Stimulated activated CD8-positive, alpha-beta memory T cell treated with anti-CD3 and anti-CD28 coated beads, Interleukin-15, amount 100 ng/mL, for 24 hours (primary cell): ENCODE measurements around the gene STRIP1.

Source experiments
- DNase-seq: peaks from one replicate; pipeline ENCODE4 v3.0.0-alpha.2; 2020; ENCODE audit warnings: low read depth

STRIP1 gene, protein sequence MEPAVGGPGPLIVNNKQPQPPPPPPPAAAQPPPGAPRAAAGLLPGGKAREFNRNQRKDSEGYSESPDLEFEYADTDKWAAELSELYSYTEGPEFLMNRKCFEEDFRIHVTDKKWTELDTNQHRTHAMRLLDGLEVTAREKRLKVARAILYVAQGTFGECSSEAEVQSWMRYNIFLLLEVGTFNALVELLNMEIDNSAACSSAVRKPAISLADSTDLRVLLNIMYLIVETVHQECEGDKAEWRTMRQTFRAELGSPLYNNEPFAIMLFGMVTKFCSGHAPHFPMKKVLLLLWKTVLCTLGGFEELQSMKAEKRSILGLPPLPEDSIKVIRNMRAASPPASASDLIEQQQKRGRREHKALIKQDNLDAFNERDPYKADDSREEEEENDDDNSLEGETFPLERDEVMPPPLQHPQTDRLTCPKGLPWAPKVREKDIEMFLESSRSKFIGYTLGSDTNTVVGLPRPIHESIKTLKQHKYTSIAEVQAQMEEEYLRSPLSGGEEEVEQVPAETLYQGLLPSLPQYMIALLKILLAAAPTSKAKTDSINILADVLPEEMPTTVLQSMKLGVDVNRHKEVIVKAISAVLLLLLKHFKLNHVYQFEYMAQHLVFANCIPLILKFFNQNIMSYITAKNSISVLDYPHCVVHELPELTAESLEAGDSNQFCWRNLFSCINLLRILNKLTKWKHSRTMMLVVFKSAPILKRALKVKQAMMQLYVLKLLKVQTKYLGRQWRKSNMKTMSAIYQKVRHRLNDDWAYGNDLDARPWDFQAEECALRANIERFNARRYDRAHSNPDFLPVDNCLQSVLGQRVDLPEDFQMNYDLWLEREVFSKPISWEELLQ

DNA sequence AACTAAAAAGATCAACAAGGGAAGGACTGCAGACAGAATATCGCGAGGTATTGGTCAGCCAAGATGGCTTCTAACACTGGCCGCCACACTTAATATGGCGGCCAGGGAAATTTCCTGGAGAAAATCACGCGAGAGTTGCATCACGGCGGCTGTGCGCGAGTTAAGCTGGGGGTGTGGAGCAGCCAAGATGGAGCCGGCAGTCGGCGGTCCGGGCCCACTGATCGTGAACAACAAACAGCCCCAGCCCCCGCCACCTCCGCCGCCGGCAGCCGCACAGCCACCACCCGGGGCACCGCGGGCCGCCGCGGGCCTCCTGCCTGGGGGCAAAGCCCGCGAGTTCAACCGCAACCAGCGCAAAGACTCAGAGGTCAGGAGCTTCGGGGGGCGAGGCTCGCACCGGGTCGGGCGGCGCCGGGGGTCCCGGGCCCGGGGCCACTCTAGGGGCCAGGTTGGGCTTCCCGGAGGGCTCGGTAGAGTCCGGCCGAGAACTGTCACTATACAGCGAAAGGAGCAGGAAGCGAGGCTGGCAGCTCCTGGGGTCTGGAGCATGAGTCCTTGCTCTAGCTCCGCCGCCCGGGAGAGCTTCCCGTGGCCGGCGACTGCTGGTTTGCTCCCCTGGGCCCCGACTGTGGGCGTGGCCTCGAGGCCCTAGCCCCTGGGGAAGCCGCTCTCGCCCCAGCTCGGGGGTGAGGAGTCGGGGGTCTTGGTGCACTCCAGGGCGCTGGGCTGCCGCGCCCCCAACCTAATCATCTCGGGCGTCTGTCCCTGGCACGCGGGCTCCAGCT is at the start of gene STRIP1:
Gene STRIP1 (plus strand): TSS at position 174 of the 785 bp plus-strand sequence. CDS start 14 bp downstream, at position 188.
- DNase-seq = peak; percentile 71

DNA sequence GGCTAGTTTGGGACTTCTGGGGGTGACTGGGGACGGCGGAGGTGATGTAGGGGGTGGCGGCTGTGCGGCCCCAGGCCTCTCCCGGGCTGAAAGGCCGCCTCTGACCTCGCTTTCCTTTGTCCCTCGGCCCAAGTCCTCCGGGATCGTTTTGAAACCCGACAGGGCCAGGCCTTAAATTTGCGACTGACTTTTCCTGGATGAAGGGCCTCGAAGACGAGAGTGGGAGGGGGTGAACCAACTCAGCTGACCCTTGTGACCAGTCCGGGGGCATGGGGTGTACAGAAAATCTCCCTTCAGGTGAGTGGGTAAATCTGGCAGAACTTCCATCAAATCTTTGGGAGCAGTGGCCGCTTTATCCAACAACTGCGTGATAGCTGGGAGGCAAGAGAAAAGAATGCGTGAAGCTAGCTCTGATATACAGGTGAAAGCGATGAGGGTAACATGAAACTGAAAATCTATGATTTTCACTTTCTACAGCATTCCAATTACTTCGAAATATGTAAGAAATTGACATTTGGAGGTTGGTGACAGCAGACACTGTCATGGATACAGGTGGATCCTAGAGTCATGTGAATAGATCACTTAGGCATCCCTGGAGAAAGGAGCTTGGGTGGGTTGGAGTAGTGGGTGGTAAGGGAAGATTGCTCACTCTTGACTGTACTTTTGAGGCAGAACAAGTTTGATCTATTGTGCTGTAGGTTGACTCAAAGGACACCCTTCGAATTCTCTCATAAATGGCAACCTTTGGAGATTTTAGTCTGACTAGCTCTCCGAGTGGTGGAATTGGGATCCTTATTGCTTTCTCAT is 49.0 kb upstream of the STRIP1 start:
- DNase-seq = no peak

DNA sequence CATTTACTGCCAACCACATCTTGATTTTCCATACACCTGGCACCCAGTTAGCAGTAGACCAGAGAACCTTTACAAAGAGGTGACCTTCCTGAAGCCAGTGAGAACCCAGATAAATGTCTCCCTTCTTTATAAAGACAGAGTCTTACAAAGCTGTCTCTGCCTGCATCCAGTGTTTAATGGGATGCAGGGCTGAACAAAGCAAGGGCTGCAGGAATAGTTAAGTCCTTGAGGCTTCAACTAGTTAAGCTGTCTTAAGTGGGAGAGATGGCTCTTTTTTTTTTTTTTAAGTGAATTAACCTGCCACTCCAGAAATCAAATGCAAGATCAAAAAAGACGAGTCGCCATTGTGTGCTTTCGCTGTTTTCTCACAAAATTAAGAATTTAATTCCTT is 48.4 kb upstream of the STRIP1 start:
- DNase-seq = no peak

DNA sequence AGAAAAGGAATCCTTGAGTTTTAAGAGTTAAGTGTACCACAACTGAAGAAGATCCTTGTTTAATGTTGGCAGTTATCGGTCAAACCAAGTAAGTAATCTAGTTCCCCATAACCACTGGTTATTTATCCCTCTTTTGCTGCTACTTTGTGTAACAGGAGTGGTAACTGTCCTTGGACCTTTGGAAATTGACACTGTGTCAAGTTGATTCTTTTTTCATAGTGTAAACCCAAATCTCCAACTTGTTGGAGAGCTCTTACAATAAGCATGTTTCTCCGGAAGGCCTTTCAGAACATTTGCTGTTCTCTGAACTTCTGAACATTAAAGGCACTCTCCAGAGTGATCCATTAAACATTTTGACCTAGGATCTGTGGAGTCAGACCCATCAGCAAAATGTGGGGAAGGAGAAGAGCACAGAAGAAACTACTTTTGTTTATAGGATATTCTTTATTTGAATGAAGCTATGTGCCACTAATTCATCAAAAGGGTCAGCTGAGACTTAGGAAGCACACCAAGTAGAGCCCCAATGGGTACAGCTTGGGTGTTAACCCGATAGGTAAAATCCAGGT is 46.0 kb upstream of the STRIP1 start:
- no peak for DNase-seq

DNA sequence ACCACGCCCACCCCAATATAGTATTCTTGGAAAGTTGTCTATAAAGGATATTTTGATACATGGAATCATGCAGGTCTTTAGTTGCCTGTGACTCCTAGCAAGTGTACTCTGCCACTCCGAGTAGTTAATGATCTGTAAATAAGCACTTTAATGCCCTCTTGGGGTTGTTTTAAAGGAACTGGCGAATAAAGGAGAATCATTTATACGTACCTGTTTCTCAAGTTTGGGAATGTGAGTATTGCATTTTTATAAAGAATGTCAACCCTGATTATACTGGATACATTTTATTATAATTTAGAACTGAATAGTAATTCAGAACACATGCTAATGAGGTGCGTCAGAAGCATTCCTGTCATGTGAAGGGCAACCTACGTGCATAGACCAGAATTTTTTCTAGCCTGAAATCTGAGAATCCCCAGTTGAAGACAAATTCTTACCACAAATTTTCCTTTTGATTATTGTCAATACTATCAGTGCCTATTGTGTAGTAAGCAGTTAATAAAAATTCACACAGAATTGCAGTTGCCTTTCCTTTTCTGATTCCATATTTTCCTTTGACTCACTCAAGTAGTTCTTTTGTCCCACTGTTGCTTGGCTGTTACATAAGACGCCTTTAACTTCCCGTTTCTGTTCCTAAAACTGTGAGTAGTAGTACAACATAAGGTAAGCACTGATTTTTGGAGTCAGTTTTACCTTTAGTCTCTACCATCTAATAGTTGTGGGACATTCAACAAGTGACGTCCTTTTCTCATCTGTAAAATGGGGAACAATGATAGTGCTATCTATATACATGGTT is 44.7 kb upstream of the STRIP1 start:
- DNase-seq = no peak

DNA sequence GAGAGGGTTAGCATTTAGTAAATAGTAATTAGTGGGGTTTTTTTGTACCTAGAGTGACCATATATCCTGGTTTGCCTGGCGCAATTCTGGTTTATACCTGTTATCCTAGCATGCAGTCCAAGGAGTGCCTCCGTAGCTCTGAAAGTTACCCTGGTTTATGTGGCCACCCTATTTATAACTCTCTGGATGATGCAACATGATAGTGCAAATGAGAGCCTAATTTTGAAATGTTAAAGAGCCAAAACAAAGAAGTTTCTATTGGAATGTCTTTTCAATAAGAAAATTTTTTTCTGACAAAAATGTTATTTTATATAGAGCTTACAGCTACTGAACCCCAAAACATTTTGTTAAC is 44.1 kb upstream of the STRIP1 start:
- no peak for DNase-seq

DNA sequence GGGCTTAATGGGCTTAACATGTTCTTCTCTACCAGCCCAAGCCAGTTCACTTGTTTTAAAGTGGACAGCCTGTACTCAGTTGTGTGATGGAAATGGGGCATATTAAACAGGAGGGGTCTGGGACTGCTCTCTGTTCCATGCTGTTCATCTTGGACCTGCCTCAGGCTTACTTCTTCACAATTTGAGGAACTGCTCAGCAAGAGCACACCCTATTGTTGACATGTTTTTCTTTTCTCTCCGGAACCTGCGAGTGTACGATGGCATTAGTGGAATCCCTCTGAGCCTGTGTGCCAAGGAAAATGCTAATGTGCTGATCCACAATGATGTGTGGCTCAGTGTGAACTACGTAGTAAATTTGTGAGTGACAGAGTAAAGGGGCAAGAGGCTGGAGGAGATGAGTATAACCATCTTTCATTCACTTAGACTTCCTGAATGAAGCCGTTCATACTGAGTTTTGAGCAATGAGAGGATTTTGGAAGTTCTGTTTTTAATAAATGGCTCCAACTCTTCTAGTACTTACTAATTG is 43.0 kb upstream of the STRIP1 start:
- DNase-seq = no peak

DNA sequence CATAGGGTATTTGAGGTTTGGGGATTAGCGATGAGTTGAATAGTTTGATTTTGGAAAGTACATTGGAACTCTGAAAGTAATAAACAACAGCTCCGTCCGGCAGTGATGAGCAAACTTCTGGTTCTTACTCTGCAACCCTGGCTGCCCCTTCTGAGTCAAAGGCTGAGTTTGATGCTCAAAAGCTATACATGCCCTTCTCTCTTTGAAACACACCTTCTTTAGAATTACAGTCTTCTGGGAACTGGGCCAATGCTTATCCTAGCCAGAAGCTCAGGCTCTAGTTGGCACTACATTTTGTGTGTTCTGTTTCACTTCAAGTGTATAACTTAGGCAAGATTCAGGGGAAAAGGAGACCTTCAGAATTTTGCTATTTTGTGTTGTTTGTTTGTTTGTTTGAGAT is 40.5 kb upstream of the STRIP1 start:
- DNase-seq = no peak

DNA sequence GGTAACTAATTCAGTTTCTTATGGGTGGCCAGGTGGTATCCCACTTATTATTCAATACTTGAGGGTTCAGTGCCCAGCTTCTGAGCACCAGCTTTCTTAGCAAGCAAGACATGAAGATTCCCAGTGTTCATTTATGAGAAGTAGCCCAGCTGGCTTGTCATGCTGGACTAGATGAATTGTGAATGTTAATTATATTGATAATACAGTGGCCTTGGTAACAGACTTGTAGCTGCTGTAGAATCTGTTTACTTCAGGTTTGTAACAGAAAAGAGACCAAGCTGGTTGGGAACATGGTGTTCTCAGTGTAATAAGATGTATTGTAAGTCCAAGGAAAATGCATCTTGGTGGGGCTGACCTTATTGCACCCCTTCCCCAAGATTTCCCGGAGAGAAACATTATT is 39.8 kb upstream of the STRIP1 start:
- no peak for DNase-seq

DNA sequence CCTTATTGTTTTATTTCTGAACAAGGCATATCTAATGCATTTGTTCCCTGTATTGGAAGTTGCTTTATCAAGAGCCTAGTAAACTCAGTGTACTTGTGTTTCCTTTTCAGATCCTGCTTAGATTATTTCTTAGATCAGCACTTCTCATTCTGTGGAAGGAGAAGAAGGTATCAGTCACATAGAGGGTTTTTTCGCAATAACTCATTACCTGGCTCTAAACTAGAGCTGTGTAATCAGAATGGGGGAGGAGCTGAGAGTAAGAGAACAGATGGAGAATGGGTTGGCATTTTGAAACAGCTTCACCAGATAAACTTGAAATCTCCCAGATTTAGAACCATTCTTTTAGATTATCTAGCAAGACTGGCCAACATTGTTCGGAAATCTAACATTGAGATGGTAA is 38.9 kb upstream of the STRIP1 start:
- DNase-seq = no peak

DNA sequence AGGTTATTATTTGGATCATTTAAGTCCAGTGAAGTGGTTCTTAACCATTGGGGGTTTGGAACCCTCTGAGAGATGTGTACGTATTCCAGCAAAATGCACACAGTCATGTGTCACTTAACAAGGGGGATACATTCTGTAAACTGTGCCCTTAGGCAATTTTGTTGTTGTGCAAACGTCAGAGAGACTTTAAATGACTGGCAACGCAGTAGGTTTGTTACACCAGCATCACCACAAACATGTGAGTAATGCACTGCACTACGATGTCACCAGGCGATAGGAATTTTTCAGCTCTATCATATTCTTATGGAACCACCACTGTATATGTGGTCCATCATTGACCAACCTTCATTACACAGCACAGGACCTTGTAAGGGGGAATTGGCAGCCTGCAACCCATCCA is 37.9 kb upstream of the STRIP1 start:
- no peak for DNase-seq

DNA sequence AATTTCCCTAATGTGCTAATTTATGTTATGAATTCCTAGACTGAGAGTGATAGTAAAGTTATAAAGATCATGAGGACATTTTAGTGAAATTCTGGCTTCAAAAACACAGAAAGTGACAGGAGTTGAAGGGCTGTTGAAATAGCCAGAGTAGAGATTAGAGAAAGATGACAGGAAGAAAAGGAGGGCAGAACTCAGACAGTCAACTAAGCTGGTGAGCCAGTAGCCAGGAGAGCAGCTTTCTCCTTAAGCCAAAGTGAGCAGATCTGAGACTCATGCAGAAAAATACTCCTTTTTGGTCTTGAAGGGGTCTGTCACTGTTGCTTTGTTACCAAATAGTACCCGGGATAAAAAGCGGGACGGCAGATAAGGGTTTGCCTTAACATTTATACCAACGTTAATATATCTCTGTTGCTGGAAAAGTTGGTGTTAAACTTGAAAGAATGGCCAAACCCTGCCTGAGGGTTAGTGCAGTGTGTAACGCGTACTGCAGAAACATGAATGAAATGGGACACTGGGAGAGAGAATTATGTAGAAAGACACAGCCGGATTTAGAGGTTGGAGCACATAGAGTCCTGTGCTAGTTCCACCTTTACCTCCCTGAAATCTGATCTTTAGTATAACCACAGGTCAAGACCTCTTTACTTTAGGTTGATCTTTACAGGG is 37.1 kb upstream of the STRIP1 start:
- no peak for DNase-seq

DNA sequence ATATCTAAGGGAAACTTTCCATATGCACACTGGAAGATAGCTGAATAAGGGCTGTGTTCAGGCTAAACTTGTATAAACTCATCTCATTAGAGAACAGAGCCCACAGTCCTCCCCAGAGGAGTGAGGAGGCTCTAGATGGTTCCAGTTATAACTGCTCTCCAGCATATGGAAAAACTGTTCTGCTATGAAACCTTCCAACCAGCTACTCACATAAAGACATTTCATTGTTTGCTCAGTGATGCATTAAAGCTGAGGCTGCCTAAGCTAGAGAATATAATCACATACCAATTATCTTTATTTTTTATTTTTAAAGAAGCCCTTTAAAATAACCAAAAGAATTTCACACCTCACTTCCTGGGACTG is 36.6 kb upstream of the STRIP1 start:
- no peak for DNase-seq

DNA sequence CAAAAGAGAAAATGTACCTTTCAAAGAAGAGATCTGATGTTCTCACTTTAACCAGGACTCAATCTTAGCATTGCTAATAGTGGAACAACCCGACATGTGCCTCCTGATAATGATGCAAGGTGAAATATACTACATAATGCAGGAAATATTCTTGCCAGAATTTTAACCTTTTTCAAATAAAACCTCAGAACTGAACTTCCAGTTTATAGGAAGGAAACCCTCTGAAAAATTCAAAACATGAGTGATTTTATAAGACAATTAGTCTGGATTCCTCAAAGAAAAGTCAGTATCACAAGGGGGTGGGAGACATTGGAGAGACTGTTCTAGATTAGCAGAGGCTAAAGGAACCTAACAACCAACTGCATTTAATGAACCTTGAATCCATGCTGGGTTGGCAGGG is 31.7 kb upstream of the STRIP1 start:
- no peak for DNase-seq

DNA sequence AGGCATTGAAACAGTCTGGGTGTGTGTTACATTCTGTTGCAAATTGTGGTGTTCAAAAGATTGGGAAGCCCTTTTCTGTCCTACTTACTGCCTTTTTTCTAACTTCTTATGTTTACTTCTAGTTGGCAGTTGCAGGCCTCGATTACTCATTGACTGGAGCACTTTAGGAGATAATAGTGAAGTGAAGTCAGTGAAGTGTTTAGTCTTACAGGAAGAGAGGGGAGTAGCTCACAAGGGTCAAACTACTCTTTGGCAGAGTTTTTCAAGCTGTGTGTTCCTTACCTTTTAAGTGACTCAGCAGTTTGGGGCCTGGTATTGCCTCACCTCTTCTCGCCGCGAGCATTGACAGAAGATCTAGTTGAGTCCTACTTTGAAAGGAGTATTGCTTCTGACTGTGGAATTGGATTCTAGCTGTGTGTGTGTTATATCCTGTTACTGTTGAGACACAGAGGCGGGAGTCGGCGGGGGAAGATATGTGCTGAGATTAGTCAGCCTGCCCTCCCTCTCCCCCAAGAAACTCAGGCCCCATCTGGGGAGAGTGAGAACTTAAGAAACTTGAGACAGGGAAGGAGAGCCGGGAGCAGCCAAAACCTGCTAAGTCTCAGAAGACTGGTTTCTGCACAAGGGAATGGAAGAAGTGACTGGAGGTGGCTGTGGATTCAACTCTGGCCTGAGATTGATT is 30.5 kb upstream of the STRIP1 start:
- DNase-seq = no peak

DNA sequence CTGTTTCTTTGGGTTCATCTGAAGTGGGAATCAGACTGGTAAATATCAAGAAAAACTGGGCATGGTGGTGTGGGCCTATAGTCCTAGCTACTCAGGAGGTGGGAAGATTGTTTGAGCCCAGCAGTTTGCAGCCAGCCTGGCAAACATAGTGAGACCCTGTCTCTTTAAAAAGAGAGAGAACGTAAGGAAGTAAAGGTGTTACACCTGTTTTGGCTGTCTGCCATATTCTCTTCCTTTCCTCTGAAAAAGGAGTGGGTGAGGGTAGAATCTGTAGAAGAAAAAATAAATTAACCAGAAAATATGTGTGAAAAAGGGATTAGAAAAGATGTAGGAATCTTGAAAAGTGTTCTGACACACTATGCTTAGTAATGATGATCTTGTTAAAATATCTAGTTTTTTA is 29.8 kb upstream of the STRIP1 start:
- no peak for DNase-seq

DNA sequence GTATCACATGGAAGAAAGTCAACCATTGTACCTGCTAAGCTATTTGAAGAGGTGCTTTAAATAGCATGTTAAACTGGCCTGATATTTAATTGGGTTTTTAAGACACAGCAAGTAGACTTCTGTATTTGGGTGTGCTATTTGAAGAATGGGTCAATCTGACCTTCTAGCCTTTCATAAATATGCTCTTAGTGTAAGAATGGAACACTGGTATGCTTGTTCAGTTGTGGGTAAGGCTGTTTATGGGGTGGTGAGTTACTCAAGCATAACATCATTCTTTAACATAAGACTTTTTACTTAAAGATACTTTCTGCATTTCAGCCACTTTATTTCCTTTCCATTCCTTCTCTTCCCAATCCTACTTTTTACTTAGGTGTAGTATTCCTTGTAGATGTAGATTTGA is 28.5 kb upstream of the STRIP1 start:
- no peak for DNase-seq

DNA sequence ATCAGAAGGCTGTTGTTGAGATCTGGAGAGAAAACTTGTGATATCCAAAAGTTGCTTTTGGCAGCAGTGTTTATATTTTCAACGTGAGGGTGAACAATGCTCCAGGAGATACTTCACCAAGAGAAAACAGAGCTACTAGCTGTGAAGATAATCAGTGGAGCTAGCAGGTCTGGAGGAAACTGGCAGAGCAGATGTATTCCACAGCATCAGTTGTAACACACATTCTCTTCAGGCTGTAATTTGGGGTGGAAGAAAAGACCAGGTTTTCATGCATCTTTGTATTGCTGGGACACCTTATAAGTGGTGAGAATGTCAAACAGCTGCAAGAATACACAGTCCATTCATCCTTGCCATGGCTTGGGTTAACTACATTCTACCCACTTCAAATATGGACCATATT is 27.9 kb upstream of the STRIP1 start:
- no peak for DNase-seq
